ENCODE results near the gene KCTD12. TPM values are rescaled to one million over a fixed set of nuclear protein-coding genes. Genes with fewer than 3 reads are reported as not detected.

Gene KCTD12
- total RNA-seq, 1 donor from 2014 or later: 10.0 TPM

DNA sequence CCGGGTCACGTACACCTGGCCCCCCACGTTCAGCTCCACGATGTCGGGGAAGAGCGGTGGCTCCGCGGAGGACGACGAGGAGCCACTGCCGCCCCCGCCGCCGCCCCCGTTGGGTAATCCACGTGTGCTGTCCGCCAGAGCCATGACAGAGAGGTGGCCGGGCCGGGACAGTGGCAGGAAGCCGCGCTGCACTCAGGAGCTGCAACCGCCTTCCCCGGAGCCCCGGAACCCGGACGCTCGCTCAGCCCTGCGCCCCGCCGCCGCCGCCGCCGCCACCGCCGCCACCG lies 257 bp downstream of the KCTD12 start:
- no peak for ATAC-seq

DNA sequence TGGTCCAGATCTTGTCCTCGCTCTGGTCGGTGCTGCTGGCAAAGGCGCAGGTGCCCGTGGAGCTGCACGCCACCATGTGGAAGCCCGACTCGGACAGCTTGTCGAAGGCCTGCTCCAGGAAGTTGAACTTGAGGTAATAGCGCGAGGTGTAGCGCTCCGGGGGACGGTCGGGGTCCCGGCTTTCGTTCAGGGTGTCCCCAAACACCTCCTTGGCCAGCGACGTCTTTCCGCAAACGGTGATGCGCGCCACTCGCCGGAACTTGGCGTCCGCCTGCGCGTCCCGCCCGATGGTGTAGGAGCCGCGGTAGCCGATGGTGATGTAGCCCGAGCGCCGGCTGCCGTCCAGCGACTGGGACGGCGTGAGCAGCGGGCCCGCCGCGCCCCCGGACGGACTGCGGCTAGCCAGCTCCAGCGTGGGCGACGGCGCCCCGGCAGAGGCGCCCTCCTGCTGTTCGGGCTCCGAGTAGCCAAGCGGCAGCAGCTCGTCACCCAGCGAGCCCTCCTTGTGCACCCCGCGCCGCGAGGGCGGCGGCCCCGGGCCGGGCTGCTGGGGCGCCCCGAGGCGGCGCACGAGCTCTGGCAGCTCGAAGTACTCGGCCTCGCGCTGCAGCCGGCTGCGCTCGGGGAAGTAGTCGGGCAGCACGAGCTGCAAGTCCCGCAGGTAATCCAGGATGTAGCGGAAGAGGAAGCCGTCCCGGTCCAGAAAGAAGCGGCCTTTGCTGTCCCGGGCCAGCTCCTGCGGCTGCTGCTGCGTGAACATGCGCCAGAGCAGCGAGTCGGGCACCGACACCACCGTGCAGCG lies 801 bp downstream of the KCTD12 start:
- peak; percentile 64 for ATAC-seq

DNA sequence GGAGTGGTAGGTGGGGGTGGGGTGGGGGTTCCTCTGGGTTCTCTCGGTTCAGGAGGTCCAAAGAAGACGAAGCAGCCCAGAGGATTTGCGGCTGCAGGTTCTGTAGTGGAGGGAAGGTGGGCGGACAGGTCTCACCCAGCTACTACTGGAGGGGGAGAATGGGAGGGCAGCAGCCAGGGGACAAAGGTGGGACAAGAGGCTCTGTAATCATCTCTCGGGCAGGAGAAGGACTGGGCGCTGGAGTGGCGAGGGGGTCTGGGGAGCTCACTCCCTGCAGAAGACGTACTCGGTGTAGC lies 1.4 kb downstream of the KCTD12 start:
- ATAC-seq: no peak

DNA sequence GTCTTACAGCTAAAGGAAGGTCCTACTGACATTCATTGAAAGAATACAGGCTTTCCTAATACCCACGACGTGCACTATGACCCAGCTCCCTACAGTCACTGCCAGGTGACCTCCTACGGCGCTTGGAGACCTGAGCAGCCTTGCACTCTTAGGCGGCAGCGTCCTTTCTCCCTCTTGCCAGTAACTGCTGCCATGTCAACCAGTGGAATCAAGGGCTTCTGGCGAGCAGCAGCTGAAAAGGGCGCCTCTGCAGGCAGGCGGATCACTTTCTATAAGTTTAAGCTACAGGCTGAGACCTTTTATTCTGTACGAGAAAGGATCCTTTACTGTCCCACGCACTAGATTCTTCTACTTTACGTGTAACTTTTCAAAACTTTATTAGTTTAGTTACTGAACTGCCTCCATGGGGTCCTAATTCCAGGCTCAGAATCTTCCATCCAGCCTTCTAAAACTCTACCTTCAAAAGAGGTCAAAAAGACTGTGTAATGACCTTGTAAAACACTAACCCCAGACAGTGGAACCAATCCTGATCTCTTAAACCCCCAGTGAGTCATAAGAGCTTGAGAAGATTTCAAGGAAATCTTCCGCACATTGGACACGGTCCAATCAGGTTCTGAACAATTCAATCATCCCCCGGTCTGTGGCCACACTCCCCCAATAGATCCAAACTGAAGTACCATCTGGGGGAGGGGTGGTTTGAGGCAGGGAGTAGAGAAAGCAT lies 1.9 kb downstream of the KCTD12 start:
- no peak for ATAC-seq

DNA sequence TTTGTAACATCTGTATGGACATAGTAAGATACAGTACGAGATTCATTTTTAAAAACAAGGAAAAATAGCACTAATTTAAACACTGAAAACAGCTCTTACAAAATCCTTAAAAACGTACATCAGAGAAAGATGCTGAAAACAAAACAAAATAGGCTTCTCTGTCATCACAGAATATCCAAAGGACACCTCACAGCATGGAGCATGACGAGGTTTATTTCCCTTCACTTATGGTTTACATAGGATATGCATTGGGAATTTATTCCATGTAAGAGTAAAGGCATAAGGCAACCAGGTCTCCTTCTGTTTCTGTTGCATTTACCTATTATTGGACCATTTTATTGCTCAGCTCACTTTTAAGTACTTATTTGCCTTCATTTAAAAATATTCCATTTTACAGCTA lies 3.0 kb downstream of the KCTD12 start:
- ATAC-seq: no peak

DNA sequence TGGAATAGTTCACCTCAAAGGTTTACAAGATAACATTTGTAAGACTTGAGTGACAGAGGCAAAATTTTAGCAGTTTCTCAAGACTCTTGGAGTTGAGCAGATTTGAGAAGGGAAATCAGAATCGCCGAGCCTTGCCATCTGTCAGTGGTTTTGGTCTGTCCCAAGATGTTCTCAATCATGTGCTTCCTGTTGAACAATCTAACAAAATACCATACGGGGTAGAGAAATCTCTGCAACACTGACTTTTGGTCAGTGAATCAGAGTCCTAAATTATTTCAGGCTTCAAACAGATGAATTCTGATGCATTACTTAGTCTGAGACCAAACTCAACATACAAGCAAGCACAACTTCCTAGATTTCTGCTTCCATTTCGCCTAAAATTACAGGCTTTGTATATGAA lies 3.8 kb downstream of the KCTD12 start:
- no peak for ATAC-seq

DNA sequence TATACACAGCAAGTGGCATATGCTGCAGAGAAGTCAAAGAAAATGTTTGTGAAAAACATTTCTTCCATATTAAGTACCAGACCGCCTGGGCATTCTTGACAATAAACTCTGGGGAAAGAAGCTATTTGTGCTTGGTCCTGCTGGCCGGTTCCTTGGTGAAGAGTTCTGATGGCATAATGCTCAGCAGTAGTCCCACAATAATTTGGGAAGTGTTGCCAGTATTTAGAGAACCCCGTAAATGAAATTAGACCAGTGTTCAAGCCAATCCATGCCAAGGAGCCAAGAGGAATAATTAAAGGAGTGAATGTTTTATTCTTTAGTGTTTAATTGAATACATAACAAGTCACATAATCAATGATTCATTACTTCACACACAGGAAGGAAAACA lies 6.3 kb downstream of the KCTD12 start:
- no peak for ATAC-seq

DNA sequence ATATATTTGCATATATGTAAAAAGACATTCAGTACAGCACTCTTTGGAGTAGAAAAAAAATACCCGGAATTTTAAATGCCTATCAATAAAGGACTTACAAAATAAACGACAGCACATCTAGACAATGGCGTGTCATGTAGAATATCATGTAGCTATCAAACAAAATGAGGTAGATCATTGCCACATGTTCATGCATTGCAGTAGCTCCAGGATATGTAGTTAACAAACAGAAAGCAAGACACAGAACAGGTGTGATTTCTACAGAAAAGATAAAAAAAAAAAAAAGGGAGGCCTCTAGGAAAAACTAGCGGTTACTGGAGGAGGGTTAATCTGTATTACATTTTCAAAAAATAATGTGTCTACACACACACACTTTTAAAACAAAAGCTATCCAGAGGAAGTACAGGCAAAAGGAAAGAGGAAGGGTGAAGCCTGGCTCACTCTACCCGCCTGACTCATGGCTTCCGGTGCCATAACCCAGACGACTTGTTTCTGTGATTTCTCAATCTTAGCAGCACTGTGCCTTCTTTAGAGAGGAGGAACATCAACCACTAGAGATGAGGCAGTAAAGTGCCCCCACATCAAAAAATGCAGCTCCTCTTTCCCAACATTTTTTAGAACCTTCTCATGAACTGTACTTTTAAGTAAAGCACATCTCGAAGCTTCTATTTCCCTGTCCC lies 6.9 kb downstream of the KCTD12 start:
- peak; percentile 96 for ATAC-seq

DNA sequence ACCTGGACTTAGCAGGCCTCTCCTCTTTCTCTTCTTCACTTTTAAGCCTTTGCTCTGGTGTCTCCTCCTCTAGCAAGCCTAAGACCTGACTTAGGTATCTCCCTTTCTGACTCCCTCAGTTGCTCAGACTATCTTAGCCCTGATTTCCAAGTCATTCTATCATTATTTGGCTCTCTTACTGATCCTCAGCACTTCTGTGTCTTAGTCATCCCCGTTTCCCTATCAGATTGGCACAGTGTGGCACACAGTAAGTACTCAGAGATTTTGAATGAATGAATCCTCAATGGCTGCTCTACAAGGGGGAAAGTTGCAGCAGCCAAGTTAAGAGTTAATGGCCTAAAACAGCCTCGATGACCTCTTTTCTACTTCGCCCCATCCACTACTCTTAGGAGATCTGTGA lies 8.2 kb downstream of the KCTD12 start:
- ATAC-seq: no peak

DNA sequence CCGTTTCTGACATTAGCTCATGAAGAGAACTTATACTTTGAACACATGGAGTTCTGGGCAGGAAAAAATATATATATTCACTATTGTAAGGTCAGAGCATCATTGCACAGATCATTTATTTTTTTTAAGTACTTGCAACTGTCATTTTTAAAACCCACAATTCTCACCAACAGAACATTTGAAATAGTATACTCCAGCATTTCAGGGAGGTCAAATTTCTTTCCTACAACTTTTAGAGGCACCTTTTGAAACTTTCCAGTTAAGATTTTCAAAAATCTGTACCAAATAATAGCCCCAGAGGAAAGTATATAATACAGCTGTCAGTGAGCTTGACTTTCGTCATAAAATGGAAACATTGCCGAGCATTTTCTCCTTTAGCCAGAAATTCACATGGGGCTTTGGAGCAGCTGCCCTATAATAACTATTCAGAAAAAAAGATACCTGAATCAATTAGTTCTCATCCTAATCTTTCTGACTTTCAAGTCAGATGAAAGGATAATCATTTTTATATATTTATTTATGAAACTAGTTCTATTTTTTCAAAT lies 10.9 kb downstream of the KCTD12 start:
- ATAC-seq: no peak

DNA sequence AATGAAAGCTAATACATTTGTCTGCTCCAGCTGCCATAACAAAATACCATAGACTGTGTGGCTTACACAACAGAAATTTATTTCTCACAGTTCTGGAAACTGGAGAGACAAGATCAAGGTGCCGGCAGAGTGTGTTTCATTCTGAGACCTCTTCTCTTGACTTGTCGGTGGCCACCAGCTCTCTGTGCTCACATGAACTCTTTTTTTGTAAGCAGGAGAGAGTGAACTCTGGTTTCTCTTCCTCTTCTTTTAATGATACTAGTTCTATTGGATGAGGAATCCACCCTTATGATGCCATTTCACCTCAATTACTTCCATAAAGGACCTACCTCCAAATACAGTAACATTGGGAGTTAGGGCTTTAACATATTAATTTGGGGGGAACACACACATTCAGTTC lies 11.7 kb downstream of the KCTD12 start:
- ATAC-seq: no peak

DNA sequence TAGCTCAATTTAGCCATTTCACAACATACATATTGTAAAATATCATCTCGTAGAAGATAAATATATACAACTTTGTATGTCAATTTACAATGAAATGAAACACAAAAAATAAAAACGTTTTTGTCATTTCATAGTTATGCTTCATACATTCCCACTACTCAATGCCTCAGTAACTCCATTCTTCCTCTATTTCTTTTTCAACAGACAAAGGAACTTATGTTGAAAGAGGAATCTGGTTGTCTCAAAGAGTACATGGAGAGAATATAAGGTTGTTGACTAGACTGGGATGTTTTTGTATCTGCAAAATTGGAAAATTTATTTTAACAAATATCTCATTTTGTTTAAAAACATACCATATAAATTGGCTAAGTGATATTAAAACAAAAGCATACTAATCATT lies 12.8 kb downstream of the KCTD12 start:
- no peak for ATAC-seq

DNA sequence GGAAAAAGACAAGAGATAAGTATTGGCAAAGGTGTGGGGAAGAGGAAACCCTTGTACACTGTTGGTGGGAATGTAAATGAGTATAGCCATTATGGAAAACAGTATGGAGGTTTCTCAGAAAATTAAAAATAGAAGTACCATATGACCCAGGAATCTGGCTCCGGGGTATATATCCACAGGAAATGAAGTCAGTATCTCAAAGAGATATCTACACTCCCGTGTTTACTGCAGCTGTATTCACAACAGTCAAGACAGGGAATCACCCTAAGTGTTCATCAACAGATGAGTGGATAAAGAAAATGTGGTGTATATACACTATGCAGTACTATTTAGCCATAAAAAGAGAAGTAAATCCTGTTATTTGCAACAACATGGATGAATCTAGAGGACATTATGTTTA lies 13.5 kb downstream of the KCTD12 start:
- ATAC-seq: no peak

DNA sequence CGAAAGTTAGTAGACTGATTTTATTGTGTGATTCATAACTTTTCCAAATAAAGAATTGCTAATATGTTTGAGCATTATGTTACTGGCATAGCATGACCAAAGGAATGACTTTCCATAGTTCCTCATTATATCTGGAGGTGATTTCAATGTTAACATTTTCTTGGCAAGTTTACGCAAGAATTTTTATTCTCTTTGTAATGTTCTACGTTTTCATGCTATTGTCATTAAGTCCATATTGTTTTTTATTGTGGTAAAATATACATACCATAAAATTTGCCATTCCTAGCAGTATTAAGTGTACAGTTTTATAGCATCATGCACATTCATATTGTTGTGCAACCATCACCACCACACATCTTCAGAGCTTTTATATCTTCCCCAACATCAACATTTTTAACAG lies 14.8 kb downstream of the KCTD12 start:
- no peak for ATAC-seq

DNA sequence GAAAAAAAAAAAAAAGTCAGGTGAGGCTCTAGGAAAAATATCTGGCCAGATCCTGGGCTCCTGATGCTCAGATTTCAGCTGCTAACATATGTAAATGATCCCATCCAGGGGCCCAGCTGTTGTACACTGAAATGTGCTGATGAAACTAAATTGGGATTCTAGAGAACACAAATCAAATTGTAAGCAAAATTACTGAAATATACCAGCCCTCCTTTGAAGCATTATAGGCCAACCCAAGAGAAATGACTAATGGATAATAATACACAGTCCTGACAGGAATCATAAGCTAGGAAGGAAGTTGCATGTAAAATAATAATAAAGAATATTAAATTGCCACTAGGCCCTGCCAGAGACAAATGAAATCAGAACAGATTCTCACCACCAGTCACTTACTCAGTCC lies 17.8 kb downstream of the KCTD12 start:
- no peak for ATAC-seq

DNA sequence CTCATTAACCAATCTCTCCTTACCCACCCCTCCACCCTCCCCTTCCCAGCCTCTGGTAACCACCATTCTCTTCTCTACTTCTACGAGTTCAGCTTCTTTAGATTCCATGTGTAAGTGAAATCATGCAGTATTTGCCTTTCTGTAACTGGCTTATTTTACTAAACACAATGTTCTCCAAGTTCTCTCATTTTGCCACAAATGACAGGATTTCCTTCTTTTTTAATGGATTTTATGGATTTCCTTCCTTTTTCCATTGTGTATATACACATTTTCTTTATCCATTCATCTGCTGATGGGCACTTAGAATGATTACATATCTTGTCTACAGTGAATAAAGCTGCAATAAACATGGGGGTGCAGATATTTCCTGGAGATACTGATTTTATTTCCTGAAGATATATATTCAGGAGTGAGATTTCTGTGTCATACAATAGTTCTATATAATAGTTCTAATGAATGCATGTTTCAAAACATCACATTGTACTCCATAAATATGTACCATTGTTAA lies 20.2 kb downstream of the KCTD12 start:
- no peak for ATAC-seq

DNA sequence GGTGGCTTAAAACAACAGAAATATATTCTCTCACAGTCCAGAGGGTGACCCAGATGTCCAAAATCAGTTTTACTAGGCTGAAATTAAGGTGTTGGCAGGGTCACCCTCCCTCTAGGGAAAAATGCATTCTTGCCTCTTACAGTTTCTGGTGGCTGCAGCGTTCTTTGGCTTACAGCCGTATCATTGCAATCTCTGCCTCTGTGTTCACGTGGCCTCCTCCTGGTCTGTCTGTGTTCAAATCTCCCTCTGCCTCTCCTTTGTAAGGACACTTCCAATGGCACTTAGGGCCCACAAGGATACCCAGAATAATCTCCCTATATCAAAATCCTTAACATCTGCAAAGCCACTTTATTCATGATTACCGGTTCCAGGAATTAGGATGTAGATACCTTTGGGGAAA lies 21.1 kb downstream of the KCTD12 start:
- ATAC-seq: no peak

DNA sequence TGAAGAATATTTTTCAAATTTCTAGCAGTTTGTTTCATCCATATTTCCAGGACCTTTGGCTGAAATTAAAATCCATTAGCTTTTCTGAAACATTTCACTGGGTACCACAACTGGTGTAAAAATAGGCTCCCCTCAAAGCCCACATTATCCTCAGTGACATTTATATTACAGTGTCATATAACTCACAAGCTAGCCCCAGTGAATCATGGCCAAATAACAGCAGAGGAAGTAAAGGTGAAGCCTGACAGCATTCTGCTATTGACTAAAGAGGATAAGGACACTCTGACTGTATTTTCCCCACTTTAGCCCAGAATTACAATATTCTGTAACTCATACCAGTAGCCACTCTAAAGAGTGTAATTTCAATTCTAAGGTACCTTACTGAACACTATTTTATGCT lies 21.9 kb downstream of the KCTD12 start:
- ATAC-seq: no peak

DNA sequence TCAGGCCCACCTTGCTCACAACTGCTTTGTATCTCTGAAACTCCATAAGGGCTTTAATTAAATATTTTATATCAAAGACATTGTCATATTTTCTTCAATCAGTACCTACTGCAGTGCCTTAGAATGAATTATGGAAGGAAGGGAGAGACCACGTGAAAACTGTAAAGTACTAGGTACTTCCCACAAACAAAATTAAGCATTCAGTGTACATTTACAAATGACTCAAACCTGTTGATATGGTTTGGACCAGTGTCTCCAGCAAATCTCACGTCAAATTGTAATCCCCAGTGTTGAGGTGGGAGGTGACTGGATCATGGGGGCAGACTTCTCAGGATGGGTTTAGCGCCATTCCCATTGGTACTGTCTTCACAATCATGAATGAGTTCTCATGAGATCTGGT lies 23.2 kb downstream of the KCTD12 start:
- no peak for ATAC-seq

DNA sequence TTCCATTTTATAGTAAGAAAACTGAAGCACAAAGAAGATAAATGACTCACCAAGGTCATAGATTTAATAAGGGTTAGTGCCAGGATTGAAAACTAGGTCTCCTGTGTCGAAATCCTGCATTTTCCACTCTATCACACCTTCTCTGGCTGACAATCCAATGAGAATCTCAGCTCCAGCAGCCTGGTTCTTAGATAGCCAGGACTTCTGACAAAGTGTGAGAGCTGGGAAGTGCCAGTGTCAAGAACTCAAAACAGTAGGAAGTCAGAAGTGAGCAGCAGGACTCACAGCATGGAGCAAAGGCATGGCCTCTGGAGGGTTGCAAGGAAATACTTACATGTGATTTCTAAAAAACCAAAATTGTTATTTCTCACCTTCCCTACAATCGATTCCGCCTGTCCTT lies 24.3 kb downstream of the KCTD12 start:
- no peak for ATAC-seq

DNA sequence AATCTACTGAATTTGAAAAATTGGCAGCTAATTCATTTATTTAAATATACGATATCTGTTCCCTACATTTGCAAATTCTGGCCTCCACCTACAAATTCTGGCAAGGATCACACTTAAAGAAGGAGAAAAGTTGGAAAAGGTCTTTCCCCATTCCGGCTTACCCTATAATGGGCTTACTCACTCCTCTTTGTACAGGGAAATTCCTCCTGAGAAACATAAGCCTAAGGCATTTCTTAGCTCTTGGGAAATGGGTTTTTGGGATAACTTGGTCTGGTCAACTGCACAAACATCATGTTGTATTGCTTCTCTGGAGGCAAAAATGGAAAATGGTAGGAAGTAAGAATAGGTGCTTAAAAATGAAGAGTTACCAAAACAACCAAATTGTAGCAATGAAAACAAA lies 25.5 kb downstream of the KCTD12 start:
- no peak for ATAC-seq

DNA sequence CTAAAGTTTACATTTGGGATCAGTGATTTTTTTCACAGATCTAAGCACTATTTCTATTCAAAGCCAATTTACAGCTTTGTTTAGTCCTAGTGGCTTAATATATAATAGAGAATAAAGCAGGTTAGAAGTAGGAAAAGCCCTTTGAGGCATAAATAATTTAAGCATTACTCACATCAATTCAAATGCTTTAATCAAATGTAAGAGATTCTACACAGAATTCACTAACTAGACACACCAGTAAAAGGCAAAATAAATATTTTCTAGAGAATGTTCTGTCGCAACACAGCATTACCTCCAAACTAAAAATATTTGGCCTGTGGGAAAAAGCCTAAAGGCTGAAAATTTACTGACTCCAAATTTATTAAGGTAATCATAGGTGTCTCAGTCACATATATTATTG lies 31.3 kb downstream of the KCTD12 start:
- peak; percentile 55 for ATAC-seq

DNA sequence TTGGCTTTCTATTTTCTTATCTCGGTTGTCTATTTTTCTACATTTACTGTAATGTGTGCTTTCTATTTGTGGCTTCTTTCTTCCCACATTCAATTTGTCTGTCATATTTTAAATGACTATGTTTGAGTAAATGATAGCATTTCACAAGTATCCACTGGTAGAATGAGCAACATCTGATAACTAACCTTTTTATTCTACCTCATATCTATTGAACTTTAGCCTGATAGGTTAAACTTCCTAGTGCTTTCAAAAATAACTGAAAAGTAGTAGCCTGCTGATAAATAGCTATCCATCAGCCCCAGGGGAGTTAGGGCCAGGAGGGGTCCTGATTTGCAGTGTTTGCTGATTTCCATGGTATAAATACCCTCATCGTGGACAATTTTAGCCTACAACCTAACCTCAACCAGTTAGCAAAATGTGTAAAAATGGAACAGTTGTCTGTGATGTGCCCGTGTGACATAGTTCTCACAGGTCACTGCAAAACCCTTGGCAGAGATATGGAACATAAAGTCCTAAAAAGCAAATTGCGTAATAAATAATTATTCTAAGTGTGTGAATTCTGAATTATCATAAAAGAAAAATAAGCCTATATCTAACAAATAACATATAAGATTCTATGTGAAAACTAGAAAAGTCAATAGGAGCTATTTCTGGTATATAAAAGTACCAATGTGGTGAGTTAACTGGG lies 32.1 kb downstream of the KCTD12 start:
- ATAC-seq: no peak
